ENCODE data around the gene IL4R. TPM values are rescaled to one million over a fixed set of nuclear protein-coding genes. Genes with fewer than 3 reads are reported as not detected.

IL4R gene
- total RNA-seq, 1 donor from 2014 or later = 45.7 TPM

GRCh38 chr16:27363246-27363632 is 49.5 kb downstream of the IL4R start:
- TF ChIP-seq CTCF (IDR thresholded peaks at IDR 0.05; ENCODE audit: unreplicated experiment) = no peak
- Mint-ChIP-seq H3K36me3 (ENCODE audit: low read depth, unreplicated experiment) (peaks cover 28% of the 10 kb centered on the region), H3K9me3 (ENCODE audit: unreplicated experiment) (no peaks in the 10 kb centered on the region), H3K4me3 (ENCODE audit: unreplicated experiment) (no peak overlapping the region), H3K4me1 (ENCODE audit: unreplicated experiment) (no peaks in the 10 kb centered on the region), H3K27ac (ENCODE audit: unreplicated experiment) (no peak overlapping the region), H3K27me3 (ENCODE audit: unreplicated experiment) (peaks cover 10% of the 10 kb centered on the region)
- no peak for DNase-seq (ENCODE audit: low spot score)

GRCh38 chr16:27363797-27364196 is 50.0 kb downstream of the IL4R start:
- H3K4me3 Mint-ChIP-seq (ENCODE audit: unreplicated experiment) = no peak overlapping the region
- no peak for DNase-seq (ENCODE audit: low spot score)
- H3K4me1 Mint-ChIP-seq (ENCODE audit: unreplicated experiment) = no peaks in the 10 kb centered on the region
- peaks cover 10% of the 10 kb centered on the region for H3K27me3 Mint-ChIP-seq (ENCODE audit: unreplicated experiment)
- H3K36me3 Mint-ChIP-seq (ENCODE audit: low read depth, unreplicated experiment) = peaks cover 25% of the 10 kb centered on the region
- H3K9me3 Mint-ChIP-seq (ENCODE audit: unreplicated experiment) = no peaks in the 10 kb centered on the region
- no peak for TF ChIP-seq CTCF (IDR thresholded peaks at IDR 0.05; ENCODE audit: unreplicated experiment)
- no peak overlapping the region for H3K27ac Mint-ChIP-seq (ENCODE audit: unreplicated experiment)

GRCh38 chr16:27364493-27365141 is 50.8 kb downstream of the IL4R start:
- Mint-ChIP-seq H3K9me3 (ENCODE audit: unreplicated experiment) (no peaks in the 10 kb centered on the region), H3K4me1 (ENCODE audit: unreplicated experiment) (no peaks in the 10 kb centered on the region), H3K27ac (ENCODE audit: unreplicated experiment) (no peak overlapping the region), H3K27me3 (ENCODE audit: unreplicated experiment) (peaks cover 13% of the 10 kb centered on the region), H3K36me3 (ENCODE audit: low read depth, unreplicated experiment) (peaks cover 17% of the 10 kb centered on the region), H3K4me3 (ENCODE audit: unreplicated experiment) (no peak overlapping the region)
- no peak for TF ChIP-seq CTCF (IDR thresholded peaks at IDR 0.05; ENCODE audit: unreplicated experiment)
- DNase-seq (ENCODE audit: low spot score) = no peak

- Mint-ChIP-seq H3K27me3 (ENCODE audit: unreplicated experiment) (peaks cover 15% of the 10 kb centered on the region), H3K9me3 (ENCODE audit: unreplicated experiment) (no peaks in the 10 kb centered on the region), H3K36me3 (ENCODE audit: low read depth, unreplicated experiment) (peaks cover 16% of the 10 kb centered on the region), H3K4me3 (ENCODE audit: unreplicated experiment) (no peak overlapping the region), H3K27ac (ENCODE audit: unreplicated experiment) (no peak overlapping the region), H3K4me1 (ENCODE audit: unreplicated experiment) (no peaks in the 10 kb centered on the region)
- no peak for TF ChIP-seq CTCF (IDR thresholded peaks at IDR 0.05; ENCODE audit: unreplicated experiment)
- DNase-seq (ENCODE audit: low spot score) = no peak
These were observed 51.6 kb downstream of the IL4R start for GRCh38 chr16:27365142-27366089.
